Fibroblast of skin of right quadriceps (primary cell): ENCODE measurements around the gene ATP6V1E1.
"Not testable (repeated sequence)": the region's sequence is repeated elsewhere in the genome, so short reads cannot be mapped to it uniquely, and the experiment has no call there.

Experiments
- DNase-seq: peaks from one replicate; pipeline ENCODE4 v3.0.0-alpha.2; 2013

Gene ATP6V1E1

GRCh38 chr22:17579535-17579981 lies 49.0 kb downstream of the ATP6V1E1 start:
- no peak for DNase-seq

- DNase-seq, result peak; percentile 62
These were observed 50.3 kb downstream of the ATP6V1E1 start for GRCh38 chr22:17578136-17578754.

- peak; percentile 85 for DNase-seq
These were observed 52.1 kb downstream of the ATP6V1E1 start for GRCh38 chr22:17576470-17576869.

- no peak for DNase-seq
These were observed 52.9 kb downstream of the ATP6V1E1 start for GRCh38 chr22:17575681-17576080.

DNA sequence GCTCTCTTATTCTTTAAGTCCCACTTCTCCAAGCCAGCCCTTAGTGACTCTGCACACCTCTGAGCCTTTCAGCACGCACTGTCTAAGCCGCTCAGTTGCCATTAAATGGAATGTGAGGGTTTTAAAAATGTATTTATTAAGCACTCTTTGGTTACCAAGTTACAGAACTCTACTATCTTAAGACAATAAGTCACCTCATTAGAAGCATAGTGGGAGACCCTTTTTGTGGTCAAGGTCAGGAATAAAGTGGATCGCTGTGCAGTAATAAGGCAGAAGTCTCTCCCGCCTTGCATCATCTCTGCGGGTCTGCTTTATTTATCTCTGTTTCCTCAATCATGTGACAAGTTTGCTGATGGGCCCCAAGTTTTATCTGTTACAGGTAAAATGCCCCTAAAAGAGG lies 53.4 kb downstream of the ATP6V1E1 start:
- DNase-seq, result no peak

DNA sequence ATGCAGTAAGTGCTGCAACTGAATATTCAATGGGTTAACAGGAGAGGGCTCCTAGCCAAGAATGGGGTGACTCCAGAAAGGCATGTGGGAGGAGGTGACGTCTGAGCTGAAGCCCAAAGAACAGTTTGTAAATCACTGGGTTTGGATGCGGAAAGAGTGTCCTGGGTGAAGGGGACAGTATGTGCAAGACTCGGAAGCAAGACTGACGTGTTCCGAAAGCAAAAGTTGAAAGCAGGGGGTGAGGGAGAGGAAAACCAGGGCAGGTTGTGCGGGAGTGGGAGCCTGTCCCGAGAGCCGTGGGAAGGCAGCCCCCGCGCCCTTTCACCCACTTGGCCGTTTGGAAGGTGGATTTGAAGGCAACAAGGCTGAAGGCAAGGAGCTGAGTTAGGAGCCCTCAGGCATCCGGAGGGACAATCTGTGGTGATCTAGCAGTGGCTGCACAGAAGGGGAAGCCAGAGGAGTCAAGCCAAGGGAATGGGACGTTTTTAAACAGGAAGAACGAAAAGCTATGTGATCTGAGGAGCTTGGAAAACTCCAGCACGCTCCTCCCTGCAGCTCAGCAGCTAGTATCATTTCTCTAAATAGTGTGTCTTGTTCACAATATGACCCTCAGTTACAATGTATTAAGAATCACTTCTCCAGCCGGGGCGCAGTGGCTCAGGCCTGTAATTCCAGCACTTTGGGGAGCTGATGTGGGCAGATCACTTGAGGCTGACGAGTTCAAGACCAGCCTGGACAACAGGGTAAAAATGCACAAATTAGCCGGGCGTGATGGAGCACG lies 57.5 kb downstream of the ATP6V1E1 start:
- DNase-seq, result peak; percentile 69

DNA sequence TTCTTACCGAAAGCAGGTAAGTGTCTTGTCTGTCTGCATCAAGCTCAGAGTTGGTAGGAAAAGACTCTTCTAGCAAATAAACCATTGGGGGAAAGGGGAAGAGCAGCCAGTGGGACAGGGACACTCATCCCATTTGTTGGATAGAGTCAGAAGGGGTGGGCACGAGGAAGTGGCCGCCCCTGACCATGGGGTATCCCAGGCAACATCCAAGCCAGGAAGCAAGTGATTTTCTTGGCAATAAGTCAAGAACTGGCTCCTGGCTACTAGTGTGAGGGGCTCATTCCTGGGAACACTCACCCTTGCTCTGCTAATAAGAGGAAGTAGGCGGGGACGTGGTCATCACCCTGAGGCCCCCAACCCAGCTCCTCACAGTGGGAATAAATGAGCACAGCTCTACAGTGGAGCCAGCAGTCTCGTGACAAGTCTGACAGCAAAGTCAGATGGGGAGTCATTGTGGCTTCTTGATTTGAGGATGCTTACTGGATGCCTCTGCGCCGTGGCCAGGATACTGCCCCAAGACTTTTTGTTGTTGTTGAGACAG lies 58.5 kb downstream of the ATP6V1E1 start:
- DNase-seq, result peak; percentile 18

GRCh38 chr22:17566776-17567175 lies 61.8 kb downstream of the ATP6V1E1 start:
- no peak for DNase-seq

GRCh38 chr22:17566016-17566687 lies 62.4 kb downstream of the ATP6V1E1 start:
- DNase-seq, result not testable (repeated sequence)

GRCh38 chr22:17563936-17564391 lies 64.6 kb downstream of the ATP6V1E1 start:
- DNase-seq, result peak; percentile 10

GRCh38 chr22:17562906-17563870 lies 65.4 kb downstream of the ATP6V1E1 start, which contains the start of gene SLC25A18:
Gene SLC25A18, plus strand, starts transcription at chr22:17563498. Its CDS starts 16,447 bp downstream, at chr22:17579945.
- no peak for DNase-seq

- no peak for DNase-seq
These were observed 69.4 kb downstream of the ATP6V1E1 start for GRCh38 chr22:17559188-17559587.

DNA sequence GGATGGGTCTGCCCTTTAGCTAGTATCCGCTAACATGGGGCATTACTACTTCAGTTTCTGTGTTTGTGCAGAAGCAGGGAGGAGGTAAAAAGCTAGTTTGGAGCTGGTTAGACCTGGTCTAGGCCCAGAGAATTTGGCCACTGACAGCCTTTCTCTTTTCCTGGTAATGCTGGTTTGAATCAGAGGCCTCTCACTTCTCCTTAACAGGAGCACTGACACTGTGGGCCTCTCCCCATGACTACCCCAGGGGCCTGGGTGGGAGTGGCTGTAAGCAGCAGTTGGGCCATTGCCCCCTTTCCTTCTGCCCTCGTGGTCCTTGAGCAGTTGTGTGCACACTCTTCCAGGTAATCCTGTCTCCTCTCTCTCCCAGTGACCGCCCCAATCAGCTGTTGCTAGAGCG lies 73.7 kb downstream of the ATP6V1E1 start:
- DNase-seq, result no peak

GRCh38 chr22:17552737-17553136 lies 75.8 kb downstream of the ATP6V1E1 start:
- no peak for DNase-seq

DNA sequence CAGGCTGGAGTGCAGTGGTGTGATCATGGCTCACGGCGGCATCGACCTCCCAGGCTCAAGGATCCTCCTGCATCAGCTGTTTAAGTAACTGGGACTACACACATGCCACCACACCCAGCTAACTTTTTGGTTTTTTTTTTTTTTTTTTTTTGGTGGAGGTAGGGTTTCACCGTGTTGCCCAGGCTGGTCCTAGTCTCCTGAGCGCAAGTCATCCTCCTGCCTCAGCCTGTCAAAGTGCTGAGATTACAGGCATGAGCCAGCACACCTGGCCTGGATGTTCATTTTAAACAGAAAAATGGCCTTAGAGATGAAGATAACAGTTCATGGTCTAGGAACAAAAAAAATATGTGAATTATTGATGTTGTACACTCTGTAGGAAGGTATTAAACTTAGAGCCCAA lies 78.9 kb downstream of the ATP6V1E1 start:
- DNase-seq, result no peak

- DNase-seq, result no peak
These were observed 79.4 kb downstream of the ATP6V1E1 start for GRCh38 chr22:17549183-17549582.

DNA sequence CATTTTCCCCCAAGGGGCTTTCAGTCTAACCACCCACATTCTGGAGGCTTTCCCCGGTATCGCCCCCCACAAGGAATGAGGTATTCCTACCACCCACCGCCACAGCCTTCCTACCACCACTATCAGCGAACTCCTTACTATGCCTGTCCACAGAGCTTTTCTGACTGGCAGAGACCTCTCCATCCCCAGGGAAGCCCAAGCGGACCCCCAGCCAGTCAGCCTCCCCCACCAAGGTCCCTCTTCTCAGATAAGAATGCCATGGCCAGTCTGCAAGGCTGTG lies 79.9 kb downstream of the ATP6V1E1 start:
- DNase-seq, result no peak

- no peak for DNase-seq
These were observed 80.4 kb downstream of the ATP6V1E1 start for GRCh38 chr22:17548010-17548755.

DNA sequence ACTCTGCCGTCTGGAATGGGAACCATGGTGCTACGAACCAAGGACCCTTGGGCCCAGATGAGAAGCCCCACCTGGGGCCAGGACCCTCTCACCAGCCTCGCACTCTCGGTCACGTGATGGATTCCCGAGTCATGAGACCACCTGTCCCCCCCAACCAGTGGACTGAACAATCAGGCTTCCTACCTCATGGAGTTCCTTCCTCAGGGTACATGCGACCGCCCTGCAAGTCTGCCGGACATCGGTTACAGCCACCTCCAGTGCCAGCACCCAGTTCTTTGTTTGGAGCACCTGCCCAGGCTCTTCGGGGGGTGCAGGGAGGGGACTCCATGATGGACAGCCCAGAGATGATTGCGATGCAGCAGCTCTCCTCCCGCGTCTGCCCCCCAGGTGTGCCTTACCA lies 86.1 kb downstream of the ATP6V1E1 start:
- DNase-seq, result no peak
